Stomach (tissue), 9 donors: ENCODE results near the gene FUT6. TPM values are rescaled to one million over a fixed set of nuclear protein-coding genes. Genes with fewer than 3 reads are reported as not detected.

ENCODE experiments used
- DNase-seq, 2 donors: peaks; one replicate each; pipeline versions ENCODE4 v3.0.0 to v3.0.0-alpha.2; 2013 to 2019
- H3K27ac ChIP-seq, 5 donors: fragments of 200-600 bp in 4 of 5; sonication (generic) in 4 of 5; one replicate each; pipeline ENCODE4 v1.5.1; 2013 to 2019; ENCODE audit warnings: mild to moderate bottlenecking in 1 of 5, moderate library complexity in 1 of 5
- H3K27me3 ChIP-seq, 3 donors: fragments of 200-600 bp; sonication (generic); one replicate each; pipeline ENCODE4 v1.5.1; 2017 to 2019; ENCODE audit warnings: mixed run types in 1 of 3
- H3K36me3 ChIP-seq, 4 donors: fragments of 200-600 bp; sonication (generic); 1 replicate in 3 of 4; 2 replicates in 1 of 4; pipeline ENCODE4 v1.5.1; 2016 to 2019
- H3K4me1 ChIP-seq, 4 donors: fragments of 200-600 bp; sonication (generic); one replicate each; pipeline ENCODE4 v1.5.1; 2016 to 2019
- H3K4me3 ChIP-seq, 4 donors: fragments of 200-600 bp; sonication (generic) in 3 of 4; one replicate each; pipeline ENCODE4 v1.5.1; 2016 to 2019; ENCODE audit warnings: mild to moderate bottlenecking in 1 of 4
- H3K9me3 ChIP-seq, 4 donors: fragments of 200-600 bp; sonication (generic); one replicate each; pipeline ENCODE4 v1.5.1; 2016 to 2019
- EP300 ChIP-seq: sonication (generic); formaldehyde crosslinking; IDR thresholded peaks from one replicate; pipeline ENCODE4 v1.6.1; 2017; ENCODE audit warnings: antibody characterized with exemption
- POLR2A ChIP-seq, 4 donors: fragments of 450-650 bp; IDR thresholded peaks; one replicate each; pipeline ENCODE4 v1.6.1; 2016; ENCODE audit warnings: antibody characterized with exemption in 4 of 4, control low read depth in 2 of 4, mild to moderate bottlenecking in 1 of 4, moderate library complexity in 1 of 4
- POLR2AphosphoS5 ChIP-seq, 3 donors: sonication (generic); formaldehyde crosslinking; IDR thresholded peaks; one replicate each; pipeline ENCODE4 v1.6.1; 2016; ENCODE audit warnings: antibody characterized with exemption in 3 of 3
- WGBS, 5 donors: extraction: QIAGEN DNeasy Blood & Tissue Kit in 3 of 5; methylation state at CpG; one replicate each; pipeline versions ENCODE4 v1.1.5 to v1.1.7; 2013 to 2018; 5-methylcytosine and 5-hydroxymethylcytosine counted together
- intact Hi-C: fragments of 100-400 bp; cut with DNase I; formaldehyde crosslinking; loops from one replicate; pipeline ENCODE4 v1.15.1; 2023; ENCODE audit warnings: low total_unique reads
- polyA plus RNA-seq, 3 donors: library from polyadenylated mRNA; stranded (reverse); fragments of 200-250 nt; gene quantifications; one replicate each; pipeline ENCODE4 v1.2.3, GENCODE V29; 2013
- total RNA-seq, 5 donors: library from RNA; depleted of rRNA; stranded (reverse); fragments of >200 nt; gene quantifications; one replicate each; pipeline versions ENCODE4 v1.1.0 to v1.2.3, GENCODE V29; 2014 to 2016
- TF ChIP-seq, protein P1 (sequence below), 7 experiments: fragments of 450-650 bp in 4 of 7; fragments of 200-600 bp in 3 of 7; sonication (generic) in 3 of 7; IDR thresholded peaks; one replicate each; pipeline ENCODE4 v1.5.1; 2016 to 2019; ENCODE audit warnings: antibody characterized with exemption in 7 of 7, control low read depth in 2 of 7, mild to moderate bottlenecking in 1 of 7
- donor health status: healthy with polysubstance abuse.
- donor health status: Bipolar disorder and iron deficiency.
- donor health status: healthy.

The FUT6 gene
- total and polyA plus RNA-seq, 8 donors: 0.18 to 105 (median 15.3) TPM; not detected in 5

DNA sequence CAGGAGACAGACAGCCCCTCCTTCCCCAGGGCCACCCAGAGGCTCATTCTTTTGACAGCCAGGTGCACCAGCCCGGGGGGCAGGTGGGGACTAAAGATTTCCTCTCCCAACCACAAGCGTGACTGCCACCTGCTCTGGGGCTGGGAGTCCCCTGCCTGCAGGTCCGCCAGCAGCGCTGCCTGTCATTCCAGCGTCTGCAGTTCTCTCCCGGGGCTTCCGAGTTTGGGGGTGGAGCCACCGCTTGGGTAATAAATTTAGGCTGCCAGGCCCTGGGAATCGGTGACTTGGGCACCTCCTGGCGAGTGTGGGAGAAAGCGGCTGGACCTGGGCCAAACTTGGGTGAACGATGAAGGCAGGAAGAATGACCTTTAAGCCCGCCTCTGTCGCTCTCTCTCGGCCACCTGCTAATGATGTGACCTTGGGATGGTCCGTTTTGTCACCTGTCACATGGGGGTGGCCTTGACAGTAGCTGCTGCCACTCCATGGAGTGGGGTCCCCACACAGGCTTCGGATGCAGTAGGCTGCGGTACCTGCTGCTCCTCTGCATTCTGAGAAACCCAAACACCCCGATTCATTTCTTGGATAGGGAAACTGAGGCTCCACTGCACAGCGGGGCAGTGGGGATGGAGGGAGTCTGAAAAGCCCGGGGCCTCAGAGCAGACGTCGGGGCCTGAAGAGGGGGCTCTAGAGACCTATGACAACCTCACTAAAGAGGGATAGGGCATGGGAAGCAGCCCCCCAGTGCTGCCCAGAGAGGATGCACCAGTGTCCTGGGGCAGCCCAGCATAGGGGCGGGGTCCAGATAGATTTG, 12.8 kb downstream of the FUT6 start:
- peaks cover 33 to 53% (median 40%) of the 10 kb centered on the region in 4 donors for H3K4me1 ChIP-seq
- peak overlapping the region in 3 of 4 donors; percentile 45 to 56 (median 46) for H3K4me3 ChIP-seq
- no peaks in the 10 kb centered on the region for H3K9me3 ChIP-seq
- WGBS, 5 donors: 17 to 20% (median 18%) methylated on average over 20 to 24 of the region's 24 CpGs
- H3K36me3 ChIP-seq: no peaks in the 10 kb centered on the region
- no peak for TF ChIP-seq POLR2A (IDR thresholded peaks at IDR 0.05)
- TF ChIP-seq, protein P1, sequence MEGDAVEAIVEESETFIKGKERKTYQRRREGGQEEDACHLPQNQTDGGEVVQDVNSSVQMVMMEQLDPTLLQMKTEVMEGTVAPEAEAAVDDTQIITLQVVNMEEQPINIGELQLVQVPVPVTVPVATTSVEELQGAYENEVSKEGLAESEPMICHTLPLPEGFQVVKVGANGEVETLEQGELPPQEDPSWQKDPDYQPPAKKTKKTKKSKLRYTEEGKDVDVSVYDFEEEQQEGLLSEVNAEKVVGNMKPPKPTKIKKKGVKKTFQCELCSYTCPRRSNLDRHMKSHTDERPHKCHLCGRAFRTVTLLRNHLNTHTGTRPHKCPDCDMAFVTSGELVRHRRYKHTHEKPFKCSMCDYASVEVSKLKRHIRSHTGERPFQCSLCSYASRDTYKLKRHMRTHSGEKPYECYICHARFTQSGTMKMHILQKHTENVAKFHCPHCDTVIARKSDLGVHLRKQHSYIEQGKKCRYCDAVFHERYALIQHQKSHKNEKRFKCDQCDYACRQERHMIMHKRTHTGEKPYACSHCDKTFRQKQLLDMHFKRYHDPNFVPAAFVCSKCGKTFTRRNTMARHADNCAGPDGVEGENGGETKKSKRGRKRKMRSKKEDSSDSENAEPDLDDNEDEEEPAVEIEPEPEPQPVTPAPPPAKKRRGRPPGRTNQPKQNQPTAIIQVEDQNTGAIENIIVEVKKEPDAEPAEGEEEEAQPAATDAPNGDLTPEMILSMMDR (IDR thresholded peaks at IDR 0.05): peak in 1 of 7 experiments; percentile 15
- TF ChIP-seq EP300: no peak
- no peak for TF ChIP-seq POLR2AphosphoS5 (IDR thresholded peaks at IDR 0.05)
- DNase-seq: peak; percentile 78 to 90
- peak overlapping the region; percentile 54 to 90 (median 85) for H3K27ac ChIP-seq
- H3K27me3 ChIP-seq: peaks cover 0 to 18% (median 0%) of the 10 kb centered on the region in 3 donors
- intact Hi-C loops: no loop called here

DNA sequence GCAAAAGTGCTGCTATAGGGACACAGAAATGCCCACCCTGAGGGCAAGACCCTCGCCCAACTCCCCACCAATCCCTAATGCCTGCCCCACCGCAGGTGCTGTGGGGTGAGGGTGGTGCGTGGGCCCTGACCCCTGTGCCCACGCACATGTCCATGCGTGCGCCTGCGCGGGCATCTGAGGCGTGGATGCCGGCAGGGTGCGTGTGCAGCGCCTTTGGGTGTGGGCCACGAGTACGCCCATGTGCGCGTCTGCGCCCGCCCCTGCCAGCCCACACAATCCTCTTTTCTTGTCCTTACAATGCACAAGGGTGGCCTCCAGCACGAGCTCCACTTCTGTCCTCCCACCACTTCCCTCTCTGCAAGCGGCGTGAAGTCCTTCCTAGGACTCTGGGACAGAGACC, 14.3 kb downstream of the FUT6 start:
- TF ChIP-seq EP300 (no peak), POLR2A (IDR thresholded peaks at IDR 0.05) (no peak), POLR2AphosphoS5 (IDR thresholded peaks at IDR 0.05) (no peak)
- TF ChIP-seq, protein P1 (IDR thresholded peaks at IDR 0.05): no peak
- Histone ChIP-seq H3K36me3 (no peaks in the 10 kb centered on the region), H3K4me1 (peaks cover 33 to 55% (median 41%) of the 10 kb centered on the region in 4 donors), H3K27me3 (peaks cover 0 to 18% (median 0%) of the 10 kb centered on the region in 3 donors), H3K9me3 (no peaks in the 10 kb centered on the region), H3K4me3 (no peak overlapping the region), H3K27ac (no peak overlapping the region)
- intact Hi-C loops: no loop called here
- 88 to 93% (median 91%) methylated on average over 18 to 21 of the region's 21 CpGs for WGBS, 5 donors
- DNase-seq: peak in 1 of 2 donors; percentile 10

DNA sequence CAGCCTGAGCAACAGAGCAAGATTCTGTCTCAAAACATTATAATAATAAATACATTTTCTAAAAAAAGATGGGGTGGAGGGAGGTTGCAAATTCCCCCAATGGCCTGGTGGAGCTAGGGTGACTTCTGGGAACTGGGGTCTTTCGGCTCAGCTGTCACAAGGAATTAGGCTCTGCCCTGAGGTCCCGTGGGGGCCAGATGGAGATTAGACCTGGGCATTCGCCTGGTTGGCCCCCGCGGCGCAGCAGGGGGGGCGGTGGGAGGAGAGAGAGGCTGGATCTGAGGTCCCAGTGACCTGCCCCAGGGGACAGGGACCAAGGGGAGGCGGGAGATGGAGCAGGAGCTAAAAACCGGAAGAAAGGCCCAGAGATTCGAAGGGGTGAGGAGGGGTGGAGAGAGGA, 14.8 kb downstream of the FUT6 start:
- DNase-seq: peak in 1 of 2 donors; percentile 3
- Histone ChIP-seq H3K4me3 (no peak overlapping the region), H3K27ac (no peak overlapping the region), H3K9me3 (no peaks in the 10 kb centered on the region), H3K36me3 (no peaks in the 10 kb centered on the region), H3K4me1 (peaks cover 33 to 53% (median 41%) of the 10 kb centered on the region in 4 donors), H3K27me3 (peaks cover 0 to 15% (median 0%) of the 10 kb centered on the region in 3 donors)
- intact Hi-C loops: no loop called here
- TF ChIP-seq, protein P1 (IDR thresholded peaks at IDR 0.05): no peak
- TF ChIP-seq POLR2A (IDR thresholded peaks at IDR 0.05) (no peak), POLR2AphosphoS5 (IDR thresholded peaks at IDR 0.05) (no peak), EP300 (no peak)
- 84 to 88% (median 88%) methylated on average over 10 of the region's 10 CpGs for WGBS, 5 donors

DNA sequence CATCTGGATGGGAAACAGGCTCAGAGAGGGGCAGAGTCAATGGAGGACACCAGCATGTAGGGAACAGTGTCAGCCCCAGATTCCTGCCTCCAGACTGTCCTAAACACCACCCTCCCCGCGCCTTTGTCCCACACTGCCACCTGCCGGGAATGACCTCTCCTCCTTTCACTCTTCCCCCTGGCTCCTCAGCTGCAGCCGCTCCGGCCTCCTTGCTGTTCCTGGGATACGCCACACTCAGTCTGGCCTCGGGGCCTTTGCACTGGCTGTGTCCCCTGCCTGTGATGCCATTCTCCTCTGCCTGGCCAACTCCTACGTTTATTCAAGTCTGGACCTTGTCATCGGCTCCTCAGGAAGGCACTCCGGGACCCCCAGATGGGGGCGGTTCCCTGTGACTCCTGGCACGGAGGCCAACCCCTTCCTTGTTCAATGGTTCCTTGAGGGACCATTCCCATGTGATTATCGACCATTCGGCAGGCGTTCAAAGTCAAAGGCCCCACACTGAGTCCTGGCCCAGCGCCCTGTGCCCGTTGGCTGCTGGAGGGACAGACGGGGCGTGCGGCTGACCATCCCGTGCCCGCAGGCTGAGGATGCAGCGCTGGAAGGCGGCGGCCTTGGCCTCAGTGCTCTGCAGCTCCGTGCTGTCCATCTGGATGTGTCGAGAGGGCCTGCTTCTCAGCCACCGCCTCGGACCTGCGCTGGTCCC, 15.8 kb downstream of the FUT6 start:
- TF ChIP-seq, protein P1 (IDR thresholded peaks at IDR 0.05): peak in 3 of 7 experiments; percentile 27 to 47 (median 37)
- no peak for TF ChIP-seq POLR2AphosphoS5 (IDR thresholded peaks at IDR 0.05)
- H3K4me3 ChIP-seq: no peak overlapping the region
- H3K27ac ChIP-seq: no peak overlapping the region
- 76 to 84% (median 81%) methylated on average over 27 to 30 of the region's 30 CpGs for WGBS, 5 donors
- H3K4me1 ChIP-seq: peaks cover 24 to 43% (median 31%) of the 10 kb centered on the region in 4 donors
- no peaks in the 10 kb centered on the region for H3K9me3 ChIP-seq
- peaks cover 0 to 5% (median 0%) of the 10 kb centered on the region in 3 donors for H3K27me3 ChIP-seq
- H3K36me3 ChIP-seq: no peaks in the 10 kb centered on the region
- intact Hi-C loops: no loop called here
- peak; percentile 46 to 71 for DNase-seq
